WTC11 (cell line): ENCODE data around the gene EIF2AK3. TPM values are rescaled to one million over a fixed set of nuclear protein-coding genes. Genes with fewer than 3 reads are reported as not detected.

ENCODE experiments used
- ATAC-seq: fragments of 200-7000 bp; cut with Tn5 transposase; 2 replicates; pipeline ENCODE4 v1.10.0; 2021; ENCODE audit warnings: mild to moderate bottlenecking, moderate library complexity
- CTCF ChIA-PET: fragments of 300-600 bp; sonication (Branson Sonifier 250); formaldehyde crosslinking; loops from one replicate; lab custom pipeline; 2021; ENCODE audit warnings: antibody characterized with exemption; lab: Charles Lee
- POLR2A ChIA-PET: fragments of 350-600 bp; sonication (Branson Sonifier 250); formaldehyde crosslinking; loops from one replicate; lab custom pipeline; 2021; ENCODE audit warnings: antibody characterized with exemption; lab: Charles Lee
- DNase-seq: peaks from one replicate; pipeline ENCODE4 v3.0.0; 2021; ENCODE audit warnings: low spot score
- H3K27ac Mint-ChIP-seq: 2 replicates; pipeline ENCODE4 v1.8.0; 2021; ENCODE audit warnings: mixed read lengths
- H3K27me3 Mint-ChIP-seq: 2 replicates; pipeline ENCODE4 v1.8.0; 2021; ENCODE audit warnings: low read depth, mild to moderate bottlenecking, moderate library complexity, mixed read lengths
- H3K36me3 Mint-ChIP-seq: 2 replicates; pipeline ENCODE4 v1.8.0; 2021; ENCODE audit warnings: mixed read lengths
- H3K4me1 Mint-ChIP-seq: 2 replicates; pipeline ENCODE4 v1.8.0; 2022; ENCODE audit warnings: mixed read lengths
- H3K4me3 Mint-ChIP-seq: 2 replicates; pipeline ENCODE4 v1.8.0; 2021; ENCODE audit warnings: mild to moderate bottlenecking, moderate library complexity, mixed read lengths
- H3K9me3 Mint-ChIP-seq: 2 replicates; pipeline ENCODE4 v1.8.0; 2021; ENCODE audit warnings: mixed read lengths
- FOXP1 ChIP-seq: sonication (generic); formaldehyde crosslinking; IDR thresholded peaks from 2 replicates; pipeline ENCODE4 v1.8.0; 2022; ENCODE audit warnings: missing genetic modification reagents, mild to moderate bottlenecking, moderate library complexity, borderline replicate concordance
- JAZF1 ChIP-seq: fragments of 250-450 bp; sonication (Bioruptor Pico); IDR thresholded peaks from 2 replicates; pipeline ENCODE4 v1.9.0; 2021; ENCODE audit warnings: moderate library complexity, mild to moderate bottlenecking, inconsistent platforms
- JUN ChIP-seq: sonication (generic); formaldehyde crosslinking; IDR thresholded peaks from 2 replicates; pipeline ENCODE4 v1.8.0; 2023; ENCODE audit warnings: mild to moderate bottlenecking, missing genetic modification reagents
- PRRX2 ChIP-seq: fragments of 250-450 bp; sonication (Bioruptor Pico); IDR thresholded peaks from 2 replicates; pipeline ENCODE4 v1.8.0; 2021; ENCODE audit warnings: mild to moderate bottlenecking
- RORB ChIP-seq: fragments of 250-450 bp; sonication (Bioruptor Pico); IDR thresholded peaks from 2 replicates; pipeline ENCODE4 v1.9.0; 2021; ENCODE audit warnings: mild to moderate bottlenecking
- ZNF121 ChIP-seq: sonication (generic); formaldehyde crosslinking; IDR thresholded peaks from 2 replicates; pipeline ENCODE4 v1.8.0; 2023; ENCODE audit warnings: missing genetic modification reagents
- ZNF416 ChIP-seq: fragments of 250-450 bp; sonication (Bioruptor Pico); IDR thresholded peaks from 2 replicates; pipeline ENCODE4 v1.9.0; 2021; ENCODE audit warnings: mild to moderate bottlenecking, inconsistent platforms
- total RNA-seq: library from RNA; stranded (reverse); gene quantifications from 3 replicates; pipeline ENCODE4 v1.2.3, GENCODE V29; 2021
- TF ChIP-seq, protein P1 (sequence below): fragments of 200-600 bp; IDR thresholded peaks from 2 replicates; pipeline ENCODE4 v1.8.0; 2022; ENCODE audit warnings: antibody characterized with exemption
- TF ChIP-seq, protein P2 (sequence below): sonication (generic); formaldehyde crosslinking; IDR thresholded peaks from 2 replicates; pipeline ENCODE4 v1.8.1; 2023; ENCODE audit warnings: mild to moderate bottlenecking, missing genetic modification reagents
- TF ChIP-seq, protein P3 (sequence below): fragments of 250-450 bp; sonication (Bioruptor Pico); IDR thresholded peaks from 2 replicates; pipeline ENCODE4 v2.1.2; 2022; ENCODE audit warnings: mild to moderate bottlenecking, moderate library complexity
- TF ChIP-seq, protein P4 (sequence below): sonication (generic); formaldehyde crosslinking; IDR thresholded peaks from 2 replicates; pipeline ENCODE4 v1.8.1; 2023; ENCODE audit warnings: mild to moderate bottlenecking, moderate library complexity, missing genetic modification reagents
- TF ChIP-seq, protein P5 (sequence below): sonication (generic); formaldehyde crosslinking; IDR thresholded peaks from 2 replicates; pipeline ENCODE4 v1.8.0; 2022; ENCODE audit warnings: mild to moderate bottlenecking, missing genetic modification reagents
- TF ChIP-seq, protein P6 (sequence below): sonication (generic); formaldehyde crosslinking; IDR thresholded peaks from 2 replicates; pipeline ENCODE4 v1.8.1; 2023; ENCODE audit warnings: mild to moderate bottlenecking, missing genetic modification reagents, moderate library complexity

EIF2AK3 gene
- total RNA-seq, 1 experiment from 2014 or later: 20.8 TPM

DNA sequence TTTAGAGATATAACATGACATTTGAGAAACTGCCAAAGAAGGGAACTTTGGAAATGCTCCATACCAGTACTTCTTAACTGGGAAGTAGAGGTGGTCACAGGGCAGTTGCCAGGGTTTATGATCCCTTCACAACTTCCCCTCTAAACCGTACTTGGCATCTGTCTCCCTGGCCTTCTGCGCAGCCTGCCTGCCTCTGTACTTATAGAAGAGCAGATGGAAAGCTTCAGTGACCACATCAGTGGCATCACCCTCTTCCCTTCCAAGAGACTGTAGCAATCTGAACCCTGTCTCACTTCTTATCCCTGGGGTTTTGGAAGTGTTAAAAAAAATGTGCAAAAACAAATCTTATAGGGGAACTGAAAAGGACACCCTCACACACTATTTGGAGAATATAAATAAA is 64.1 kb downstream of the EIF2AK3 start (continued):
- TF ChIP-seq, protein P1, sequence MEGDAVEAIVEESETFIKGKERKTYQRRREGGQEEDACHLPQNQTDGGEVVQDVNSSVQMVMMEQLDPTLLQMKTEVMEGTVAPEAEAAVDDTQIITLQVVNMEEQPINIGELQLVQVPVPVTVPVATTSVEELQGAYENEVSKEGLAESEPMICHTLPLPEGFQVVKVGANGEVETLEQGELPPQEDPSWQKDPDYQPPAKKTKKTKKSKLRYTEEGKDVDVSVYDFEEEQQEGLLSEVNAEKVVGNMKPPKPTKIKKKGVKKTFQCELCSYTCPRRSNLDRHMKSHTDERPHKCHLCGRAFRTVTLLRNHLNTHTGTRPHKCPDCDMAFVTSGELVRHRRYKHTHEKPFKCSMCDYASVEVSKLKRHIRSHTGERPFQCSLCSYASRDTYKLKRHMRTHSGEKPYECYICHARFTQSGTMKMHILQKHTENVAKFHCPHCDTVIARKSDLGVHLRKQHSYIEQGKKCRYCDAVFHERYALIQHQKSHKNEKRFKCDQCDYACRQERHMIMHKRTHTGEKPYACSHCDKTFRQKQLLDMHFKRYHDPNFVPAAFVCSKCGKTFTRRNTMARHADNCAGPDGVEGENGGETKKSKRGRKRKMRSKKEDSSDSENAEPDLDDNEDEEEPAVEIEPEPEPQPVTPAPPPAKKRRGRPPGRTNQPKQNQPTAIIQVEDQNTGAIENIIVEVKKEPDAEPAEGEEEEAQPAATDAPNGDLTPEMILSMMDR: no peak
- TF ChIP-seq JAZF1: no peak
- TF ChIP-seq, protein P2, sequence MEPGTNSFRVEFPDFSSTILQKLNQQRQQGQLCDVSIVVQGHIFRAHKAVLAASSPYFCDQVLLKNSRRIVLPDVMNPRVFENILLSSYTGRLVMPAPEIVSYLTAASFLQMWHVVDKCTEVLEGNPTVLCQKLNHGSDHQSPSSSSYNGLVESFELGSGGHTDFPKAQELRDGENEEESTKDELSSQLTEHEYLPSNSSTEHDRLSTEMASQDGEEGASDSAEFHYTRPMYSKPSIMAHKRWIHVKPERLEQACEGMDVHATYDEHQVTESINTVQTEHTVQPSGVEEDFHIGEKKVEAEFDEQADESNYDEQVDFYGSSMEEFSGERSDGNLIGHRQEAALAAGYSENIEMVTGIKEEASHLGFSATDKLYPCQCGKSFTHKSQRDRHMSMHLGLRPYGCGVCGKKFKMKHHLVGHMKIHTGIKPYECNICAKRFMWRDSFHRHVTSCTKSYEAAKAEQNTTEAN (CRISPR knock-in tag): no peak
- TF ChIP-seq, protein P3, sequence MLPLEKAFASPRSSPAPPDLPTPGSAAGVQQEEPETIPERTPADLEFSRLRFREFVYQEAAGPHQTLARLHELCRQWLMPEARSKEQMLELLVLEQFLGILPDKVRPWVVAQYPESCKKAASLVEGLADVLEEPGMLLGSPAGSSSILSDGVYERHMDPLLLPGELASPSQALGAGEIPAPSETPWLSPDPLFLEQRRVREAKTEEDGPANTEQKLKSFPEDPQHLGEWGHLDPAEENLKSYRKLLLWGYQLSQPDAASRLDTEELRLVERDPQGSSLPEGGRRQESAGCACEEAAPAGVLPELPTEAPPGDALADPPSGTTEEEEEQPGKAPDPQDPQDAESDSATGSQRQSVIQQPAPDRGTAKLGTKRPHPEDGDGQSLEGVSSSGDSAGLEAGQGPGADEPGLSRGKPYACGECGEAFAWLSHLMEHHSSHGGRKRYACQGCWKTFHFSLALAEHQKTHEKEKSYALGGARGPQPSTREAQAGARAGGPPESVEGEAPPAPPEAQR (CRISPR knock-in tag): no peak
- TF ChIP-seq, protein P4, sequence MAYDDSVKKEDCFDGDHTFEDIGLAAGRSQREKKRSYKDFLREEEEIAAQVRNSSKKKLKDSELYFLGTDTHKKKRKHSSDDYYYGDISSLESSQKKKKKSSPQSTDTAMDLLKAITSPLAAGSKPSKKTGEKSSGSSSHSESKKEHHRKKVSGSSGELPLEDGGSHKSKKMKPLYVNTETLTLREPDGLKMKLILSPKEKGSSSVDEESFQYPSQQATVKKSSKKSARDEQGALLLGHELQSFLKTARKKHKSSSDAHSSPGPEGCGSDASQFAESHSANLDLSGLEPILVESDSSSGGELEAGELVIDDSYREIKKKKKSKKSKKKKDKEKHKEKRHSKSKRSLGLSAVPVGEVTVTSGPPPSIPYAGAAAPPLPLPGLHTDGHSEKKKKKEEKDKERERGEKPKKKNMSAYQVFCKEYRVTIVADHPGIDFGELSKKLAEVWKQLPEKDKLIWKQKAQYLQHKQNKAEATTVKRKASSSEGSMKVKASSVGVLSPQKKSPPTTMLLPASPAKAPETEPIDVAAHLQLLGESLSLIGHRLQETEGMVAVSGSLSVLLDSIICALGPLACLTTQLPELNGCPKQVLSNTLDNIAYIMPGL (CRISPR knock-in tag): no peak
- no peak for TF ChIP-seq JUN (CRISPR knock-in tag)
- no peak for TF ChIP-seq PRRX2 (CRISPR knock-in tag)
- TF ChIP-seq, protein P5, sequence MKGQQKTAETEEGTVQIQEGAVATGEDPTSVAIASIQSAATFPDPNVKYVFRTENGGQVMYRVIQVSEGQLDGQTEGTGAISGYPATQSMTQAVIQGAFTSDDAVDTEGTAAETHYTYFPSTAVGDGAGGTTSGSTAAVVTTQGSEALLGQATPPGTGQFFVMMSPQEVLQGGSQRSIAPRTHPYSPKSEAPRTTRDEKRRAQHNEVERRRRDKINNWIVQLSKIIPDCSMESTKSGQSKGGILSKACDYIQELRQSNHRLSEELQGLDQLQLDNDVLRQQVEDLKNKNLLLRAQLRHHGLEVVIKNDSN (CRISPR knock-in tag): no peak
- no peak for TF ChIP-seq FOXP1 (CRISPR knock-in tag)

DNA sequence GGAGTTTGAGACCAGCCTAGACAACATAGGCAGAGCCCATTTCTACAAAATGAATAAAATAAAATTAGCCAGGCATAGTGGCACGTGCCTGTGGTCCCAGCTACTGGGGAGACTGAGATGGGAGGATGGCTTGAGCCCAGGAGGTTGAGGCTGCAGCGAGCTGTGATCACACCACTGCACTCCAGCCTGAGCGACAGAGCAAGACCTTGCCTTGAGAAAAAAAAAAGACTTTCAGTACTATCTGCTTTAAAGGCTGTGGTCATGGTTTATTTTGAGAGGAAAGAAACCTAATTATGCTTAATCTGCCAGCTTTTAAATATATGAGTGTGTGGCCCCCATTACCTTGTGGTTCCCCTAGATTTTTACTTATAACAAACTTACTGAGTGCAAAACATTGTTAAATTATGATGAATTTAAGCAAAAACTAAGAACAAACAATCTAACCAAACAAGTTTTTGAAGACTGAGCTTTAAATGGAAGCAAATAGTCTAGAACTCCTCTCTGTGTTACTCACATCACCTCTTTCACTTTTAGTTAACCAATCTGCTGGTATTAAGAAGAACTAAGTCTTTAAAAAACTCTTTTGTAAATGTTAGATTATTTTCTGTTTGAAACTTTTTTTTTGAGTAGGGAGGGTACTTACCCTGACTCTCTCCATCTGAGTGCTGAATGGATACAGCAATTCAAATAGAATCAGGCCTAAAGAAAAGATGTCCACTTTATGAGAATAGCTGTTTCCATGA is 65.4 kb downstream of the EIF2AK3 start:
- Mint-ChIP-seq H3K4me3 (no peak overlapping the region), H3K4me1 (peaks cover 31% of the 10 kb centered on the region), H3K36me3 (peaks cover 13% of the 10 kb centered on the region), H3K9me3 (no peaks in the 10 kb centered on the region), H3K27me3 (no peaks in the 10 kb centered on the region), H3K27ac (peak overlapping the region; percentile 39; the same call in 1 of the 2 replicates)
- ATAC-seq: no peak
- no peak for DNase-seq
- POLR2A ChIA-PET: interaction anchor here (0.6 kb wide), 1 partner anchor 24 kb away, joined by 3 read pairs; no protein-coding TSS in a partner anchor
- CTCF ChIA-PET: interaction anchor here (1.1 kb wide), 1 partner anchor 236 kb away, joined by 3 read pairs; no protein-coding TSS in a partner anchor
- TF ChIP-seq RORB (CRISPR knock-in tag) (no peak), ZNF416 (no peak)

DNA sequence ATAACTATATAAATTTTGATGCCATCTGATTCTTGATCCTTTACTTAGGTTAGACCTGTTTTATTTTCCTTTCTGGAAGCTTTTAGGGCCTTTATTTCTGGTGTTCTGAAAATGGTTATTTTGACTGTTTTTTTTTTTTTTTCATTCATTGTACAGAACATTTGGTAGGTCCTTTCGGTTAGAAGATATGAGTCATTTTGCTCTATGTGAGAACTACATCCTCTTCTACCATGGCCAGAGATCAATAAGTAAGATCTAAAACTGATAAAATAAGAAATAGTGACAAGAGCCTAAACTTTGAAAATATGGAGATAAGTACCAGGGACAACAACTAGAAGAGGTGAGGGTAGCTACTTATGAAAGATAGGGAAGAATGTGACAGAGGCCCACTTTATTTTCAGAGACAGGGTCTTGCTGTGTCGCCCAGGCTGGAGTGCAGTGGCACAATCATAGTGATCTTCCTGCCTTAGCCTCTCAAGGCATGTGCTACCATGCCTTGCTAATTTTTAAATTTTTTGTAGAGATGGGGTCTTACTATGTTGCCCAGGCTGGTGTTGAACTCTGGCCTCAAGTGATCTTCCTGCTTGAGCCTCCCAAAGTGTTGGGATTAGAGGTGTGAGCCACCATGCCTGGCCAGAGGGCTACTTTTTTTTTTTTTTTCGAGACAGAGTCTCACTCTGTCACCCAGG is 66.5 kb downstream of the EIF2AK3 start:
- CTCF ChIA-PET: interaction anchor here (1.2 to 1.7 kb wide), 2 partner anchors 9 to 369 kb away, joined by 3 to 4 read pairs; no protein-coding TSS in a partner anchor
- POLR2A ChIA-PET: no interaction called here
- H3K4me1 Mint-ChIP-seq: peaks cover 31% of the 10 kb centered on the region
- H3K27me3 Mint-ChIP-seq: no peaks in the 10 kb centered on the region
- H3K36me3 Mint-ChIP-seq: peaks cover 13% of the 10 kb centered on the region
- no peak overlapping the region for H3K4me3 Mint-ChIP-seq
- H3K9me3 Mint-ChIP-seq: no peaks in the 10 kb centered on the region
- H3K27ac Mint-ChIP-seq: no peak overlapping the region; the same call in 1 of the 2 replicates
- no peak for DNase-seq
- TF ChIP-seq, protein P6, sequence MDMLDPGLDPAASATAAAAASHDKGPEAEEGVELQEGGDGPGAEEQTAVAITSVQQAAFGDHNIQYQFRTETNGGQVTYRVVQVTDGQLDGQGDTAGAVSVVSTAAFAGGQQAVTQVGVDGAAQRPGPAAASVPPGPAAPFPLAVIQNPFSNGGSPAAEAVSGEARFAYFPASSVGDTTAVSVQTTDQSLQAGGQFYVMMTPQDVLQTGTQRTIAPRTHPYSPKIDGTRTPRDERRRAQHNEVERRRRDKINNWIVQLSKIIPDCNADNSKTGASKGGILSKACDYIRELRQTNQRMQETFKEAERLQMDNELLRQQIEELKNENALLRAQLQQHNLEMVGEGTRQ (CRISPR knock-in tag): no peak
- peak; percentile 84; the same call in 1 of the 2 replicates for TF ChIP-seq ZNF121 (CRISPR knock-in tag)
- TF ChIP-seq, all 79 proteins: peak for 1
- ATAC-seq: no peak
